ENCODE measurements around the gene ABHD1.

ABHD1 gene

GRCh38 chr2:27137322-27137935 is 13.8 kb downstream of the ABHD1 start:
- TF ChIP-seq CTCF (IDR thresholded peaks at IDR 0.05; ENCODE audit: low read depth, low read length) = no peak
- no peak for DNase-seq (ENCODE audit: extremely low read depth, low read depth)

DNA sequence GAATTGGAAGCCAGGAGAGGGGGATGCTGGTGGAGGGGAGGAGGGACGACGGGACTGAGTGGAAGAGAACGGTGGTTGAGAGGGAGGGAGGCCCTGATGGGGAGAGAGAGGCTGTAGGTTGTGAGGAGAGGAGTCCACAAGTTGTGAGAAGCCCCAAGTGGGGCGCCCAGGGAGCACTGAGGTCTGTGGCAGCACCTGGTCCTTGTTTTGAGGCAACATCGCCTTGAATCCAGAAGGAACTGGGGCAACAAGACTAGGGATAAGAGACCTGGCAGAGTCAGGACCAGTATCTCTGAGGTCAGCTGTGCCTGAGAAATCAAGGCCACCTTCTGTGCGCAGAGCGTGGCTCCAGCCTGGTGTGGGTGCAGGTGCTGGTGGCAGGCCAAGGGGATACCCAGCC is 14.5 kb downstream of the ABHD1 start:
- DNase-seq (ENCODE audit: extremely low read depth, low read depth) = no peak

GRCh38 chr2:27139310-27139709 is 15.7 kb downstream of the ABHD1 start, which contains the start of gene PRR30:
PRR30 (minus strand) TSS chr2:27139410; CDS start chr2:27138329, 1,081 bp downstream.
- no peak for DNase-seq (ENCODE audit: extremely low read depth, low read depth)
- no peak for TF ChIP-seq CTCF (IDR thresholded peaks at IDR 0.05; ENCODE audit: low read depth, low read length)

More for the DNA sequence above, 14.5 kb downstream of the ABHD1 start:
- TF ChIP-seq CTCF (IDR thresholded peaks at IDR 0.05; ENCODE audit: low read depth, low read length) = no peak

DNA sequence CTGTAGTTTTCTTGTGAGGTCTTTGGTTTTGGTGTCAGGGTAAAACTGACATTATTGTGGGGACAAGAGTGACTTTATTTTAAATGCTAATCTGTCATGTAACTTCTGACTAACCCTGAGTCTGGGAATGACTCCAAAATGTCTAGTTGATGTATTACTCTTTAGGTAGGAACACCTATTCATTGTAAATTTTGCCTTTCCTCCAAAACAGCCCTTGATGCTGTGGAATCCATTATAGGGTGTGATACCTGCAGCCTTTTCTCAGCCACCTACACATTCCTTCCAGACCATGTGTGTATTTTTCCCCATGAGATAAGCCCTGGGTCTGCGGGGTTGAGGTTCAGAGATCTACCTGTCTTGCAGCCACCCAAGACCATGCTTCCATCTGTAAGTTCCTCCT is 19.7 kb downstream of the ABHD1 start:
- DNase-seq (ENCODE audit: extremely low read depth, low read depth) = no peak
- TF ChIP-seq CTCF (IDR thresholded peaks at IDR 0.05; ENCODE audit: low read depth, low read length) = no peak

- no peak for TF ChIP-seq CTCF (IDR thresholded peaks at IDR 0.05; ENCODE audit: low read depth, low read length)
- no peak for DNase-seq (ENCODE audit: extremely low read depth, low read depth)
These were observed 22.1 kb downstream of the ABHD1 start for GRCh38 chr2:27145682-27146081.

DNA sequence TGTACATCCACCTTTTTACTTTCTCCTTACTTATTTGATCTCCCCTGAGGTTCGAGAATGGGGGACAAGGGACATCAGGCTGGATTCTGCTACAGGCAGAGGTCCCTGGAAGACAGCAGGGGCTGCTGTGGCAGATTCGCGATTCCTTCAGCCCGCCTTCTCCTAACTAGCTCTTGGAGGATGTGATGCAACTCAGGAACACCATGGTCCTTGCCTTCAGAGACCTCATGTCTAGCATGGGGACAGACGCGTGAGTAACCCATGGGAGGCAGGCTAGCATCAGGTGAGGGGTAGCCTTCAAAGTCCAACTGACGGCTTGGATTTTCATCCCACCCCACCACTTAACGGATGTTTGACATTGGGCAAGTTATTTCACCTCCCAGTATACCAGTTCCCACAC is 24.3 kb downstream of the ABHD1 start:
- DNase-seq (ENCODE audit: extremely low read depth, low read depth) = no peak
- no peak for TF ChIP-seq CTCF (IDR thresholded peaks at IDR 0.05; ENCODE audit: low read depth, low read length)

DNA sequence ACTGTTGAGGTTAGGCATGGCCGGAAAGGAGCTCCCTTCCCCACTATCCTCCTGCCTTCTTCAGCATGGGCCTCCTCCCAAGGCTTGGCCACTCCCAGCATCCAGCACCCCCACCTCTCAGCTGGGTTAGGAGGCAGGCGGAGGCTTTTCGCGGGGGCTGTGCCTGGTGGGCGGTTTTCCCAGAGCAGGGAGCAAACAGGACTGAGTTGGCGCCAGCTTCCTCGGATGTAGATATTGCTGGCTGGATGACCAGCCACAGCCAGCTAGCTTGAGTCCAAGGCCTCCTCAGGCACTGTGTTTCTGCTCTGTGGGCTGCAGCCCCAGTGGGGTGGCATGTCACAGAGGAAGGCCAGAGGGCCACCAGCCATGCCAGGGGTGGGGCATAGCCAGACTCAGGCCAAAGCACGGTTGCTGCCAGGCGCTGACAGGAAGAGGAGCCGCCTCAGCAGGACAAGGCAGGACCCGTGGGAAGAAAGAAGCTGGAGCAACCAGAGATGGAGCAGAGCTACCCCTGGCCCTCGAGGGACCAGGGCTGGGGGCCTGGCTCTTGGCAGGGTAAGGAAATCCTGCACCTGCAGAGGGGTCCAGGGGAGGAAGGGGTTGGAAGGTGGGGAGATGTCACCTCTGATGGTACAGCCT is 25.3 kb downstream of the ABHD1 start, which contains the start of gene TCF23:
TCF23 (plus strand) TSS at position 204 of the 639 bp plus-strand sequence; CDS start at position 334, 130 bp downstream.
- TF ChIP-seq CTCF (IDR thresholded peaks at IDR 0.05; ENCODE audit: low read depth, low read length) = no peak
- no peak for DNase-seq (ENCODE audit: extremely low read depth, low read depth)

Measured in AG09319 (cell line).